Measurements from ENCODE around the gene BRPF1.

BRPF1 gene

GRCh38 chr3:9732740-9733115, 1.2 kb downstream of the BRPF1 start:
- DNase-seq: no peak

GRCh38 chr3:9736831-9737230, 5.3 kb downstream of the BRPF1 start:
- no peak for DNase-seq

GRCh38 chr3:9739181-9739580, 7.6 kb downstream of the BRPF1 start:
- DNase-seq: no peak

- DNase-seq: no peak
Observed at GRCh38 chr3:9742560-9742959, 11.0 kb downstream of the BRPF1 start.

- DNase-seq: no peak
Observed at GRCh38 chr3:9743548-9743947, 12.0 kb downstream of the BRPF1 start.

GRCh38 chr3:9744162-9744561, 12.6 kb downstream of the BRPF1 start:
- DNase-seq: no peak

GRCh38 chr3:9745521-9745920, 14.0 kb downstream of the BRPF1 start:
- no peak for DNase-seq

GRCh38 chr3:9746330-9746729, 14.8 kb downstream of the BRPF1 start:
- no peak for DNase-seq

GRCh38 chr3:9747267-9747666, 15.7 kb downstream of the BRPF1 start:
- DNase-seq: no peak

GRCh38 chr3:9748031-9748430, 16.5 kb downstream of the BRPF1 start:
- no peak for DNase-seq

- no peak for DNase-seq
Observed at GRCh38 chr3:9749296-9749644, 17.7 kb downstream of the BRPF1 start.

- peak; percentile 90 to 92 for DNase-seq
Observed at GRCh38 chr3:9749645-9750555, 18.4 kb downstream of the BRPF1 start, which contains the start of gene OGG1. TSS of gene OGG1 (plus strand) at chr3:9749952. CDS start at chr3:9750287, 335 bp downstream.

GRCh38 chr3:9750556-9751411, 19.2 kb downstream of the BRPF1 start:
- no peak for DNase-seq

GRCh38 chr3:9754678-9755077, 23.1 kb downstream of the BRPF1 start:
- DNase-seq: no peak

GRCh38 chr3:9757427-9757826, 25.9 kb downstream of the BRPF1 start:
- no peak for DNase-seq

GRCh38 chr3:9760779-9761505, 29.4 kb downstream of the BRPF1 start:
- no peak for DNase-seq

GRCh38 chr3:9761919-9762318, 30.4 kb downstream of the BRPF1 start:
- DNase-seq: no peak

GRCh38 chr3:9762871-9763270, 31.3 kb downstream of the BRPF1 start:
- no peak for DNase-seq

GRCh38 chr3:9765865-9766264, 34.3 kb downstream of the BRPF1 start:
- DNase-seq: no peak

- DNase-seq: no peak
Observed at GRCh38 chr3:9767418-9767817, 35.9 kb downstream of the BRPF1 start.

- no peak for DNase-seq
Observed at GRCh38 chr3:9768141-9768775, 36.7 kb downstream of the BRPF1 start.

GRCh38 chr3:9769012-9769411, 37.5 kb downstream of the BRPF1 start:
- DNase-seq: no peak
